Mesenchymal stem cell (in vitro differentiated cells and primary cell): ENCODE data around the gene ATP13A5.

ENCODE experiments used
- DNase-seq: peaks from one replicate; pipeline ENCODE4 v3.0.0-alpha.2; 2013
- H2AFZ ChIP-seq: one replicate; pipeline ENCODE4 v1.6.1; 2013; ENCODE audit warnings: low read depth, mild to moderate bottlenecking, control low read depth, inconsistent platforms, low read length, moderate library complexity
- H2AK5ac ChIP-seq: 2 replicates; pipeline ENCODE4 v1.6.1; 2013; ENCODE audit warnings: low read length, moderate library complexity, mild to moderate bottlenecking, inconsistent platforms; ENCODE audit not compliant: severe bottlenecking
- H2BK120ac ChIP-seq: one replicate; pipeline ENCODE4 v1.6.1; 2013; ENCODE audit warnings: low read depth, mild to moderate bottlenecking, inconsistent platforms, low read length, moderate library complexity
- H2BK12ac ChIP-seq, 2 experiments: one replicate each; pipeline ENCODE4 v1.6.1; 2013; ENCODE audit warnings: inconsistent platforms in 2 of 2, low read length in 2 of 2, mild to moderate bottlenecking in 2 of 2, moderate library complexity in 2 of 2, control low read depth in 1 of 2
- H2BK15ac ChIP-seq: one replicate; pipeline ENCODE4 v1.6.1; 2013; ENCODE audit warnings: mild to moderate bottlenecking, low read depth, inconsistent platforms; ENCODE audit not compliant: poor library complexity, severe bottlenecking
- H2BK5ac ChIP-seq: 2 replicates; pipeline ENCODE4 v1.6.1; 2013; ENCODE audit warnings: low read depth, mild to moderate bottlenecking, low read length, control low read depth, inconsistent platforms; ENCODE audit not compliant: poor library complexity, severe bottlenecking
- H3K14ac ChIP-seq, 2 experiments: one replicate each; pipeline ENCODE4 v1.6.1; 2013; ENCODE audit warnings: inconsistent platforms in 2 of 2, low read length in 2 of 2, control low read depth in 1 of 2, mild to moderate bottlenecking in 1 of 2, moderate library complexity in 1 of 2
- H3K18ac ChIP-seq, 2 experiments: one replicate each; pipeline ENCODE4 v1.6.1; 2013; ENCODE audit warnings: inconsistent platforms in 2 of 2, low read length in 2 of 2, control low read depth in 1 of 2, low read depth in 1 of 2, mild to moderate bottlenecking in 1 of 2
- H3K23ac ChIP-seq, 2 experiments: one replicate each; pipeline ENCODE4 v1.6.1; 2013; ENCODE audit warnings: inconsistent platforms in 2 of 2, low read length in 2 of 2, mild to moderate bottlenecking in 2 of 2, moderate library complexity in 2 of 2, control low read depth in 1 of 2
- H3K27ac ChIP-seq: 2 replicates; pipeline ENCODE4 v1.5.1; 2013; ENCODE audit warnings: mild to moderate bottlenecking, moderate library complexity, low read length, control low read depth, inconsistent platforms; ENCODE audit not compliant: poor library complexity, severe bottlenecking
- H3K27me3 ChIP-seq, 2 experiments: 2 replicates each; pipeline versions ENCODE4 v1.6.1 to v1.7.0; 2013; ENCODE audit warnings: low read length in 2 of 2, mild to moderate bottlenecking in 2 of 2, moderate library complexity in 2 of 2, control low read depth in 1 of 2, inconsistent platforms in 1 of 2; ENCODE audit not compliant: control insufficient read depth in 1 of 2, insufficient read depth in 1 of 2
- H3K36me3 ChIP-seq, 2 experiments: 2 replicates each; pipeline versions ENCODE4 v1.6.1 to v1.7.0; 2013; ENCODE audit warnings: low read length in 2 of 2, control low read depth in 1 of 2, inconsistent platforms in 1 of 2, low read depth in 1 of 2, mild to moderate bottlenecking in 1 of 2; ENCODE audit not compliant: insufficient read depth in 2 of 2, control insufficient read depth in 1 of 2
- H3K4ac ChIP-seq, 2 experiments: one replicate each; pipeline ENCODE4 v1.6.1; 2013; ENCODE audit warnings: inconsistent platforms in 2 of 2, low read length in 2 of 2, mild to moderate bottlenecking in 2 of 2, moderate library complexity in 2 of 2, control low read depth in 1 of 2, low read depth in 1 of 2
- H3K4me1 ChIP-seq: 2 replicates; pipeline ENCODE4 v1.6.1; 2013; ENCODE audit warnings: low read depth, low read length, control low read depth; ENCODE audit not compliant: control insufficient read depth, insufficient read depth
- H3K4me2 ChIP-seq: 2 replicates; pipeline ENCODE4 v1.6.1; 2013; ENCODE audit warnings: low read length, mild to moderate bottlenecking, inconsistent platforms; ENCODE audit not compliant: poor library complexity, severe bottlenecking
- H3K4me3 ChIP-seq, 2 experiments: 2 replicates each; pipeline versions ENCODE4 v1.5.1 to v1.7.0; 2013; ENCODE audit warnings: low read length in 2 of 2, mild to moderate bottlenecking in 2 of 2, control low read depth in 1 of 2, low read depth in 1 of 2; ENCODE audit not compliant: insufficient read depth in 1 of 2
- H3K79me1 ChIP-seq: replicated peaks from 2 replicates; pipeline ENCODE4 v1.6.1; 2013; ENCODE audit warnings: mild to moderate bottlenecking, control low read depth, low read length, inconsistent platforms; ENCODE audit not compliant: poor library complexity, severe bottlenecking
- H3K9ac ChIP-seq: 2 replicates; pipeline ENCODE4 v1.7.0; 2013; ENCODE audit warnings: mild to moderate bottlenecking, low read length, moderate library complexity
- H3K9me3 ChIP-seq: 2 replicates; pipeline ENCODE4 v1.7.0; 2013; ENCODE audit warnings: mild to moderate bottlenecking, low read length; ENCODE audit not compliant: control insufficient read depth
- H4K8ac ChIP-seq: one replicate; pipeline ENCODE4 v1.6.1; 2013; ENCODE audit warnings: inconsistent platforms, mild to moderate bottlenecking, low read length, moderate library complexity
- H4K91ac ChIP-seq: one replicate; pipeline ENCODE4 v1.6.1; 2013; ENCODE audit warnings: mild to moderate bottlenecking, low read length, inconsistent platforms
- WGBS: methylation state at CpG from one replicate; pipeline ENCODE4 v1.1.7; 2013; ENCODE audit warnings: mixed read lengths; 5-methylcytosine and 5-hydroxymethylcytosine counted together

Gene ATP13A5

GRCh38 chr3:193348686-193349085 lies 29.9 kb downstream of the ATP13A5 start:
- H2BK12ac ChIP-seq: no peak overlapping the region
- H3K14ac ChIP-seq: no peak overlapping the region

DNA sequence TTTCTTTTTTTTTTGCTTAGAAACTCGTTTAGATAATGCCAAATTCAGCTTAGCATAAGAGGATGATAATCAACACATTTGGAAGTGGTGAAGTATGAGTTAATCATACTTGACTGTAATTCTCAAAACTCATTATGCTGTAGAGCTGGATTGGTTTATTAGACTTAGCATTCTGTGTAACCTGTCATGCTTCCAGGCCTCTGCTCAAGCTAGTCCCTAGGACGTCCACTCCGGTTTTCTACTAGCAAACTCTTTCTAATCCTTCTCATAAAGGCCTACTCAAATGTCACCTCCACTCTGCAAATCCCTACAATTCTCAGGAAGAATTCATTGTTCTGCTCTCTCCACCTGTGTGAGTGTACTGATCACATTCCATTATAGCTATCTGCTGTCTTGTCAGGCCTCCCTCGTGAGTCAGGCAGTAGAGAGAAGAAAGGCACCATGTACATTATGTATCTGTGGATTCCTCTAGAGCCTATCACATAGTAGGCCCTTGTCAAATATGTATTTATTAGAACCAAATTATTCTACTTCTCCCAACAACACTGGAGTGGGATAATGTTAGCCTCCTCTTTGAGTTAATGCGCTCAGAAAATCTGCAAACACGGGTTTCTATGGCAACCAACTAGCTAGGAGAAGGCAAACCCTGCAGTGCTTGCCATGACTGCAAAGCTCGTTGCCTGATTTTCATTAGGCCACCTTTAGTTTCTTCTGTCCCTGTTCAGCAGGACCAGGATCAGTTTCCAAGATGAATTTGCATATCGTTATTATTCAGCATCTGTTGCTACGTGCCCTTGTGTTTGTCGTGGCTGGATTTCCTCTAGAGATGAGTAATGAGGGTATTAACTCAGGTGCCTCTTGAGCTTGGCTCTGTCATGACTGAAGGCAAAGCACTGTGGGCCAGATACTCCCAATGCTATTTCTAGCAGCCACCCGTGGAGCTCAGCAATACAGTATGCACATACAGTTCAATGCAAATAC lies 30.7 kb downstream of the ATP13A5 start:
- Histone ChIP-seq H2BK12ac (no peak overlapping the region), H3K79me1 (no peaks in the 10 kb centered on the region), H4K8ac (no peak overlapping the region), H3K36me3 (no peaks in the 10 kb centered on the region), H3K27me3 (no peaks in the 10 kb centered on the region), H2AFZ (no peak overlapping the region), H2BK15ac (no peak overlapping the region), H2BK5ac (no peak overlapping the region), H2BK120ac (no peak overlapping the region), H3K18ac (no peak overlapping the region), H3K4ac (no peak overlapping the region), H3K23ac (no peak overlapping the region), H3K14ac (no peak overlapping the region), H3K4me3 (no peak overlapping the region), H3K9ac (no peak overlapping the region), H4K91ac (no peak overlapping the region), H3K4me2 (no peak overlapping the region), H3K4me1 (no peaks in the 10 kb centered on the region), H3K27ac (no peak overlapping the region), H2AK5ac (no peak overlapping the region), H3K9me3 (no peaks in the 10 kb centered on the region)
- 58% methylated on average over 9 of the region's 11 CpGs for WGBS
- no peak for DNase-seq

More at GRCh38 chr3:193348686-193349085, 29.9 kb downstream of the ATP13A5 start:
- no peak overlapping the region for H2BK120ac ChIP-seq
- no peak overlapping the region for H2AFZ ChIP-seq
- H3K36me3 ChIP-seq: no peaks in the 10 kb centered on the region
- no peak overlapping the region for H3K4ac ChIP-seq
- H3K79me1 ChIP-seq: no peaks in the 10 kb centered on the region
- H4K8ac ChIP-seq: no peak overlapping the region
- no peak overlapping the region for H3K4me3 ChIP-seq
- no peak for DNase-seq
- H4K91ac ChIP-seq: no peak overlapping the region
- H3K4me1 ChIP-seq: no peaks in the 10 kb centered on the region
- H2BK15ac ChIP-seq: no peak overlapping the region
- H3K23ac ChIP-seq: no peak overlapping the region
- H3K9ac ChIP-seq: no peak overlapping the region
- H2AK5ac ChIP-seq: no peak overlapping the region
- H3K4me2 ChIP-seq: no peak overlapping the region
- H3K27me3 ChIP-seq: no peaks in the 10 kb centered on the region
- no peaks in the 10 kb centered on the region for H3K9me3 ChIP-seq
- H3K27ac ChIP-seq: no peak overlapping the region
- no peak overlapping the region for H2BK5ac ChIP-seq
- no peak overlapping the region for H3K18ac ChIP-seq
- WGBS: 70% methylated on average over 3 of the region's 3 CpGs

DNA sequence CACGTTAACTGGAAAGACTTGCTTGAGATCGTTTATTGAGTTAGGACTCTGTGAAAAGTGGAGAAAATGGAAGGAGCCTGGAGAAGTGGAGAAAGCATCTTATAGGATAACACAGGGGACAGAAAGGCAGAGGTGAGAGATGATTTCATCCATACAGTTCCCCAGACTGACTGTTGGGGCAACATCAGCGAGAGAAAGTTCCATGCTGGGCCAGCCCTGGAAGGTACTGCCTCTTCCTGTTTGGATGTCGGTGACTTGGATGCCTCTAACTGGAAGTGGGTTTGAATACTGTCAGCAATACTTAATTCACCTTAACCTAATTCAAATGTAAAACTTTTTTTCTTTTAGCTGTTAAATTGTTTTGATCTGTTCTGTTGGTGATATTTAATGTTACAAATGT lies 32.3 kb downstream of the ATP13A5 start:
- no peak overlapping the region for H4K91ac ChIP-seq
- H3K27me3 ChIP-seq: peaks cover 0 to 3% of the 10 kb centered on the region in 2 experiments
- H3K18ac ChIP-seq: no peak overlapping the region
- WGBS: 78% methylated on average over 3 of the region's 4 CpGs
- no peaks in the 10 kb centered on the region for H3K9me3 ChIP-seq
- no peak overlapping the region for H4K8ac ChIP-seq
- no peak overlapping the region for H3K9ac ChIP-seq
- no peak overlapping the region for H3K4me2 ChIP-seq
- no peak overlapping the region for H2AFZ ChIP-seq
- H3K4ac ChIP-seq: no peak overlapping the region
- no peak overlapping the region for H2BK15ac ChIP-seq
- no peak overlapping the region for H2BK120ac ChIP-seq
- no peak overlapping the region for H2BK5ac ChIP-seq
- H3K23ac ChIP-seq: no peak overlapping the region
- no peaks in the 10 kb centered on the region for H3K36me3 ChIP-seq
- H3K79me1 ChIP-seq: no peaks in the 10 kb centered on the region
- H3K4me3 ChIP-seq: no peak overlapping the region
- H2AK5ac ChIP-seq: no peak overlapping the region
- no peak overlapping the region for H2BK12ac ChIP-seq
- H3K27ac ChIP-seq: no peak overlapping the region
- H3K4me1 ChIP-seq: no peaks in the 10 kb centered on the region
- H3K14ac ChIP-seq: no peak overlapping the region
- DNase-seq: no peak

DNA sequence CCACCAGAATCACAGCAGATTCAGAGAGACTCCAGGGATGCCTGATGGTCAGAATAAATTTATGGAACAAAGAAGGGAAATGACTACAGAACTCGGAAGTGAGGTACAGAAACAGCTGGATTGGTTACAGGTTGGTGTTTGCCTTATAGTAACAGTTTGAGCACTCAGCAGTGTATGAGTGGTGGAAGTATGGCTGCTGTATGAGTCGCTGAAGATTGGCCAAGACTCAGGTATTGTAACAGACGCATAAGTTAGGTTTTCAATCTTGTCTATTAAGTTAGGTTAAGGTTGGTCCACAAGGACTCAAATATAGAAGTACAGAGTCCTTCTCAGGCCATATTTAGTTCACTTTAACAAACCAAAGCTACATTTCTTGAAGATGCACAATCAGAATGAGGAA lies 33.1 kb downstream of the ATP13A5 start:
- no peak overlapping the region for H3K14ac ChIP-seq
- no peak overlapping the region for H2BK12ac ChIP-seq
- H3K4me2 ChIP-seq: no peak overlapping the region
- no peak for DNase-seq
- no peaks in the 10 kb centered on the region for H3K9me3 ChIP-seq
- no peaks in the 10 kb centered on the region for H3K36me3 ChIP-seq
- no peak overlapping the region for H2AFZ ChIP-seq
- H3K79me1 ChIP-seq: no peaks in the 10 kb centered on the region
- peaks cover 0 to 3% of the 10 kb centered on the region in 2 experiments for H3K27me3 ChIP-seq
- no peak overlapping the region for H3K23ac ChIP-seq
- no peak overlapping the region for H3K4ac ChIP-seq
- H4K8ac ChIP-seq: no peak overlapping the region
- no peak overlapping the region for H3K4me3 ChIP-seq
- H2BK5ac ChIP-seq: no peak overlapping the region
- no peak overlapping the region for H3K27ac ChIP-seq
- no peak overlapping the region for H4K91ac ChIP-seq
- no peak overlapping the region for H2BK15ac ChIP-seq
- WGBS: 83% methylated on average over 3 of the region's 3 CpGs
- no peak overlapping the region for H2BK120ac ChIP-seq
- no peaks in the 10 kb centered on the region for H3K4me1 ChIP-seq
- no peak overlapping the region for H3K9ac ChIP-seq
- no peak overlapping the region for H3K18ac ChIP-seq
- H2AK5ac ChIP-seq: no peak overlapping the region
